Measurements from ENCODE around the gene PLCB4. TPM values are rescaled to one million over a fixed set of nuclear protein-coding genes. Genes with fewer than 3 reads are reported as not detected.
A peak's percentile ranks its signal among the peaks of the same experiment; 100 is the strongest.

Gene PLCB4
- total RNA-seq, 1 experiment from 2014 or later = 12.6 TPM

DNA sequence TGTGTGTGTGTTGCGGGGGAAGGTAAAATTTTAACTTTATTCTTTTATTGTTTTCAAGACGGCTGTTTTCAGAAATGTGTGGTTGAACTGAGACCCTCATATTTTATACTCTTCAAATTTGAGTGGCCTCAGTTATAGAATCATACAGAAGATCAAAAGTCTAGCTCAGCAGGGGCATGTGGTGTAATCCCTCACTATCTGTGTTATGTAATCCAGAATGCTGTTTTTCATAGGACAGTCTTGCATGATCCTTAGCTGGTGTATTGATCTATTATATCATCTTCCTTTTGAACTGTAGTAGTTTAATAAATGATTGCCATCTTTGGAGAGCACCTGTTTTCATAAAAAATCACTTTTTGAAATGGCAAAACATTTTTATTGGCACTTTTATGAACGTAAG lies 1.4 kb downstream of the PLCB4 start:
- DNase-seq (ENCODE audit: low spot score) (no peak), ATAC-seq (no peak)
- Mint-ChIP-seq H3K27ac (no peak overlapping the region), H3K4me1 (peaks cover 61% of the 10 kb centered on the region), H3K36me3 (no peaks in the 10 kb centered on the region), H3K4me3 (peak overlapping the region; percentile 92), H3K27me3 (ENCODE audit: low read depth) (no peaks in the 10 kb centered on the region), H3K9me3 (no peaks in the 10 kb centered on the region)
- ChIA-PET CTCF (interaction anchor here (1.3 kb wide), 1 partner anchor 323 kb away, joined by 4 read pairs; no protein-coding TSS in a partner anchor), POLR2A (no interaction called here)
- TF ChIP-seq GTF2I (CRISPR knock-in tag; conservative IDR thresholded peaks at IDR 0.05) (no peak), PRRX2 (CRISPR knock-in tag; IDR thresholded peaks at IDR 0.05) (no peak), GRHL2 (CRISPR knock-in tag; IDR thresholded peaks at IDR 0.05; ENCODE audit: insufficient replicate concordance, severe bottlenecking) (no peak), IRF2 (CRISPR knock-in tag; IDR thresholded peaks at IDR 0.05; ENCODE audit: borderline replicate concordance, low read depth) (no peak), ZNF317 (CRISPR knock-in tag; IDR thresholded peaks at IDR 0.05; ENCODE audit: borderline replicate concordance, low read depth) (no peak), ATF1 (CRISPR knock-in tag; IDR thresholded peaks at IDR 0.05) (no peak), GABPB1 (CRISPR knock-in tag; IDR thresholded peaks at IDR 0.05) (no peak), OVOL2 (CRISPR knock-in tag; IDR thresholded peaks at IDR 0.05; ENCODE audit: borderline replicate concordance) (no peak), RORB (CRISPR knock-in tag; IDR thresholded peaks at IDR 0.05) (no peak)
- TF ChIP-seq, protein P1, sequence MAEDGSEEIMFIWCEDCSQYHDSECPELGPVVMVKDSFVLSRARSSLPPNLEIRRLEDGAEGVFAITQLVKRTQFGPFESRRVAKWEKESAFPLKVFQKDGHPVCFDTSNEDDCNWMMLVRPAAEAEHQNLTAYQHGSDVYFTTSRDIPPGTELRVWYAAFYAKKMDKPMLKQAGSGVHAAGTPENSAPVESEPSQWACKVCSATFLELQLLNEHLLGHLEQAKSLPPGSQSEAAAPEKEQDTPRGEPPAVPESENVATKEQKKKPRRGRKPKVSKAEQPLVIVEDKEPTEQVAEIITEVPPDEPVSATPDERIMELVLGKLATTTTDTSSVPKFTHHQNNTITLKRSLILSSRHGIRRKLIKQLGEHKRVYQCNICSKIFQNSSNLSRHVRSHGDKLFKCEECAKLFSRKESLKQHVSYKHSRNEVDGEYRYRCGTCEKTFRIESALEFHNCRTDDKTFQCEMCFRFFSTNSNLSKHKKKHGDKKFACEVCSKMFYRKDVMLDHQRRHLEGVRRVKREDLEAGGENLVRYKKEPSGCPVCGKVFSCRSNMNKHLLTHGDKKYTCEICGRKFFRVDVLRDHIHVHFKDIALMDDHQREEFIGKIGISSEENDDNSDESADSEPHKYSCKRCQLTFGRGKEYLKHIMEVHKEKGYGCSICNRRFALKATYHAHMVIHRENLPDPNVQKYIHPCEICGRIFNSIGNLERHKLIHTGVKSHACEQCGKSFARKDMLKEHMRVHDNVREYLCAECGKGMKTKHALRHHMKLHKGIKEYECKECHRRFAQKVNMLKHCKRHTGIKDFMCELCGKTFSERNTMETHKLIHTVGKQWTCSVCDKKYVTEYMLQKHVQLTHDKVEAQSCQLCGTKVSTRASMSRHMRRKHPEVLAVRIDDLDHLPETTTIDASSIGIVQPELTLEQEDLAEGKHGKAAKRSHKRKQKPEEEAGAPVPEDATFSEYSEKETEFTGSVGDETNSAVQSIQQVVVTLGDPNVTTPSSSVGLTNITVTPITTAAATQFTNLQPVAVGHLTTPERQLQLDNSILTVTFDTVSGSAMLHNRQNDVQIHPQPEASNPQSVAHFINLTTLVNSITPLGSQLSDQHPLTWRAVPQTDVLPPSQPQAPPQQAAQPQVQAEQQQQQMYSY (CRISPR knock-in tag; IDR thresholded peaks at IDR 0.05) = no peak
- TF ChIP-seq, protein P2, sequence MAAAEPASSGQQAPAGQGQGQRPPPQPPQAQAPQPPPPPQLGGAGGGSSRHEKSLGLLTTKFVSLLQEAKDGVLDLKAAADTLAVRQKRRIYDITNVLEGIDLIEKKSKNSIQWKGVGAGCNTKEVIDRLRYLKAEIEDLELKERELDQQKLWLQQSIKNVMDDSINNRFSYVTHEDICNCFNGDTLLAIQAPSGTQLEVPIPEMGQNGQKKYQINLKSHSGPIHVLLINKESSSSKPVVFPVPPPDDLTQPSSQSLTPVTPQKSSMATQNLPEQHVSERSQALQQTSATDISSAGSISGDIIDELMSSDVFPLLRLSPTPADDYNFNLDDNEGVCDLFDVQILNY (CRISPR knock-in tag; IDR thresholded peaks at IDR 0.05) = no peak
- TF ChIP-seq, protein P3, sequence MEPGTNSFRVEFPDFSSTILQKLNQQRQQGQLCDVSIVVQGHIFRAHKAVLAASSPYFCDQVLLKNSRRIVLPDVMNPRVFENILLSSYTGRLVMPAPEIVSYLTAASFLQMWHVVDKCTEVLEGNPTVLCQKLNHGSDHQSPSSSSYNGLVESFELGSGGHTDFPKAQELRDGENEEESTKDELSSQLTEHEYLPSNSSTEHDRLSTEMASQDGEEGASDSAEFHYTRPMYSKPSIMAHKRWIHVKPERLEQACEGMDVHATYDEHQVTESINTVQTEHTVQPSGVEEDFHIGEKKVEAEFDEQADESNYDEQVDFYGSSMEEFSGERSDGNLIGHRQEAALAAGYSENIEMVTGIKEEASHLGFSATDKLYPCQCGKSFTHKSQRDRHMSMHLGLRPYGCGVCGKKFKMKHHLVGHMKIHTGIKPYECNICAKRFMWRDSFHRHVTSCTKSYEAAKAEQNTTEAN (CRISPR knock-in tag; IDR thresholded peaks at IDR 0.05) = no peak
- TF ChIP-seq, protein P4, sequence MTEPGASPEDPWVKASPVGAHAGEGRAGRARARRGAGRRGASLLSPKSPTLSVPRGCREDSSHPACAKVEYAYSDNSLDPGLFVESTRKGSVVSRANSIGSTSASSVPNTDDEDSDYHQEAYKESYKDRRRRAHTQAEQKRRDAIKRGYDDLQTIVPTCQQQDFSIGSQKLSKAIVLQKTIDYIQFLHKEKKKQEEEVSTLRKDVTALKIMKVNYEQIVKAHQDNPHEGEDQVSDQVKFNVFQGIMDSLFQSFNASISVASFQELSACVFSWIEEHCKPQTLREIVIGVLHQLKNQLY (CRISPR knock-in tag; IDR thresholded peaks at IDR 0.05) = no peak
- TF ChIP-seq, protein P5, sequence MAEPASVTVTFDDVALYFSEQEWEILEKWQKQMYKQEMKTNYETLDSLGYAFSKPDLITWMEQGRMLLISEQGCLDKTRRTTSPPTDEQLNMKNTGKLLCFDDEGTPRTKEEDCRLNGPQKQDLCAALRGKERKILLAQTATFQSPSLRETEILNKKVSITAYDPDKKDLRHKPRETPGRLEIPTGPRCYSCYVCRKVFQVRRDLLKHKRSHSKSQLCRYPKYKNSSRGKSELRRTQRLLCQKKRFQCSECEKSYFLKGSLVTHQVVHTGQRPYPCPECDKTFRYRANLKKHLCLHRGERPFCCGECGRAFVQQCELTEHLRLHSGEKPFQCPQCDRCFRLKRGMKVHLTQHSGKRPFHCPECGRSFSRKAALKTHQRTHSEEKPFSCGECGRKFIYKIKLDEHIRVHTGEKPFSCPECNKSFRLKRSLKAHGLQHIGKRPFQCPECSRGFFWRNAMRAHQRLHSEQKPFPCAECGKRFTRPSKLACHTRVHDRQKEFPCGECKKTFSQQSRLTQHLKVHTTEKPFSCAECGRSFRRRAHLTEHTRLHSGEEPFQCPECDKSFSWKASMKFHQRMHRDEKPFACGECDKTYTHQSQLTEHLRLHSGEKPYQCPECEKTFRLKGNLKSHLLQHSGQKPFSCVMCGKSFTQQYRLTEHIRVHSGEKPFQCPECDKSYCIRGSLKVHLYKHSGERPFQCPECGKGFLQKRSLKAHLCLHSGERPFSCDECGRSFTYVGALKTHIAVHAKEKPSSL (CRISPR knock-in tag; conservative IDR thresholded peaks at IDR 0.05) = no peak
- TF ChIP-seq, protein P6, sequence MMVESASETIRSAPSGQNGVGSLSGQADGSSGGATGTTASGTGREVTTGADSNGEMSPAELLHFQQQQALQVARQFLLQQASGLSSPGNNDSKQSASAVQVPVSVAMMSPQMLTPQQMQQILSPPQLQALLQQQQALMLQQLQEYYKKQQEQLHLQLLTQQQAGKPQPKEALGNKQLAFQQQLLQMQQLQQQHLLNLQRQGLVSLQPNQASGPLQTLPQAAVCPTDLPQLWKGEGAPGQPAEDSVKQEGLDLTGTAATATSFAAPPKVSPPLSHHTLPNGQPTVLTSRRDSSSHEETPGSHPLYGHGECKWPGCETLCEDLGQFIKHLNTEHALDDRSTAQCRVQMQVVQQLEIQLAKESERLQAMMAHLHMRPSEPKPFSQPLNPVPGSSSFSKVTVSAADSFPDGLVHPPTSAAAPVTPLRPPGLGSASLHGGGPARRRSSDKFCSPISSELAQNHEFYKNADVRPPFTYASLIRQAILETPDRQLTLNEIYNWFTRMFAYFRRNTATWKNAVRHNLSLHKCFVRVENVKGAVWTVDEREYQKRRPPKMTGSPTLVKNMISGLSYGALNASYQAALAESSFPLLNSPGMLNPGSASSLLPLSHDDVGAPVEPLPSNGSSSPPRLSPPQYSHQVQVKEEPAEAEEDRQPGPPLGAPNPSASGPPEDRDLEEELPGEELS (CRISPR knock-in tag; IDR thresholded peaks at IDR 0.05) = no peak
- TF ChIP-seq, protein P7, sequence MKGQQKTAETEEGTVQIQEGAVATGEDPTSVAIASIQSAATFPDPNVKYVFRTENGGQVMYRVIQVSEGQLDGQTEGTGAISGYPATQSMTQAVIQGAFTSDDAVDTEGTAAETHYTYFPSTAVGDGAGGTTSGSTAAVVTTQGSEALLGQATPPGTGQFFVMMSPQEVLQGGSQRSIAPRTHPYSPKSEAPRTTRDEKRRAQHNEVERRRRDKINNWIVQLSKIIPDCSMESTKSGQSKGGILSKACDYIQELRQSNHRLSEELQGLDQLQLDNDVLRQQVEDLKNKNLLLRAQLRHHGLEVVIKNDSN (CRISPR knock-in tag; IDR thresholded peaks at IDR 0.05) = no peak
- TF ChIP-seq, protein P8, sequence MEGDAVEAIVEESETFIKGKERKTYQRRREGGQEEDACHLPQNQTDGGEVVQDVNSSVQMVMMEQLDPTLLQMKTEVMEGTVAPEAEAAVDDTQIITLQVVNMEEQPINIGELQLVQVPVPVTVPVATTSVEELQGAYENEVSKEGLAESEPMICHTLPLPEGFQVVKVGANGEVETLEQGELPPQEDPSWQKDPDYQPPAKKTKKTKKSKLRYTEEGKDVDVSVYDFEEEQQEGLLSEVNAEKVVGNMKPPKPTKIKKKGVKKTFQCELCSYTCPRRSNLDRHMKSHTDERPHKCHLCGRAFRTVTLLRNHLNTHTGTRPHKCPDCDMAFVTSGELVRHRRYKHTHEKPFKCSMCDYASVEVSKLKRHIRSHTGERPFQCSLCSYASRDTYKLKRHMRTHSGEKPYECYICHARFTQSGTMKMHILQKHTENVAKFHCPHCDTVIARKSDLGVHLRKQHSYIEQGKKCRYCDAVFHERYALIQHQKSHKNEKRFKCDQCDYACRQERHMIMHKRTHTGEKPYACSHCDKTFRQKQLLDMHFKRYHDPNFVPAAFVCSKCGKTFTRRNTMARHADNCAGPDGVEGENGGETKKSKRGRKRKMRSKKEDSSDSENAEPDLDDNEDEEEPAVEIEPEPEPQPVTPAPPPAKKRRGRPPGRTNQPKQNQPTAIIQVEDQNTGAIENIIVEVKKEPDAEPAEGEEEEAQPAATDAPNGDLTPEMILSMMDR (IDR thresholded peaks at IDR 0.05) = no peak
- TF ChIP-seq, protein P9, sequence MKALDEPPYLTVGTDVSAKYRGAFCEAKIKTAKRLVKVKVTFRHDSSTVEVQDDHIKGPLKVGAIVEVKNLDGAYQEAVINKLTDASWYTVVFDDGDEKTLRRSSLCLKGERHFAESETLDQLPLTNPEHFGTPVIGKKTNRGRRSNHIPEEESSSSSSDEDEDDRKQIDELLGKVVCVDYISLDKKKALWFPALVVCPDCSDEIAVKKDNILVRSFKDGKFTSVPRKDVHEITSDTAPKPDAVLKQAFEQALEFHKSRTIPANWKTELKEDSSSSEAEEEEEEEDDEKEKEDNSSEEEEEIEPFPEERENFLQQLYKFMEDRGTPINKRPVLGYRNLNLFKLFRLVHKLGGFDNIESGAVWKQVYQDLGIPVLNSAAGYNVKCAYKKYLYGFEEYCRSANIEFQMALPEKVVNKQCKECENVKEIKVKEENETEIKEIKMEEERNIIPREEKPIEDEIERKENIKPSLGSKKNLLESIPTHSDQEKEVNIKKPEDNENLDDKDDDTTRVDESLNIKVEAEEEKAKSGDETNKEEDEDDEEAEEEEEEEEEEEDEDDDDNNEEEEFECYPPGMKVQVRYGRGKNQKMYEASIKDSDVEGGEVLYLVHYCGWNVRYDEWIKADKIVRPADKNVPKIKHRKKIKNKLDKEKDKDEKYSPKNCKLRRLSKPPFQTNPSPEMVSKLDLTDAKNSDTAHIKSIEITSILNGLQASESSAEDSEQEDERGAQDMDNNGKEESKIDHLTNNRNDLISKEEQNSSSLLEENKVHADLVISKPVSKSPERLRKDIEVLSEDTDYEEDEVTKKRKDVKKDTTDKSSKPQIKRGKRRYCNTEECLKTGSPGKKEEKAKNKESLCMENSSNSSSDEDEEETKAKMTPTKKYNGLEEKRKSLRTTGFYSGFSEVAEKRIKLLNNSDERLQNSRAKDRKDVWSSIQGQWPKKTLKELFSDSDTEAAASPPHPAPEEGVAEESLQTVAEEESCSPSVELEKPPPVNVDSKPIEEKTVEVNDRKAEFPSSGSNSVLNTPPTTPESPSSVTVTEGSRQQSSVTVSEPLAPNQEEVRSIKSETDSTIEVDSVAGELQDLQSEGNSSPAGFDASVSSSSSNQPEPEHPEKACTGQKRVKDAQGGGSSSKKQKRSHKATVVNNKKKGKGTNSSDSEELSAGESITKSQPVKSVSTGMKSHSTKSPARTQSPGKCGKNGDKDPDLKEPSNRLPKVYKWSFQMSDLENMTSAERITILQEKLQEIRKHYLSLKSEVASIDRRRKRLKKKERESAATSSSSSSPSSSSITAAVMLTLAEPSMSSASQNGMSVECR (CRISPR knock-in tag; IDR thresholded peaks at IDR 0.05; ENCODE audit: borderline replicate concordance) = no peak

All from WTC11 (cell line).